ENCODE measurements around the gene DOCK2. TPM values are rescaled to one million over a fixed set of nuclear protein-coding genes. Genes with fewer than 3 reads are reported as not detected.
A peak's percentile ranks its signal among the peaks of the same experiment; 100 is the strongest.

DOCK2 gene
- total RNA-seq, 1 experiment from 2014 or later, result 2.2 TPM

- intact Hi-C loops (cut with micrococcal nuclease; ENCODE audit: unreplicated experiment), result no loop called here
- no peaks in the 10 kb centered on the region for H3K27me3 ChIP-seq (replicated peaks; ENCODE audit: insufficient read depth, low read depth, low read length, poor library complexity)
- H3K4me3 ChIP-seq (ENCODE audit: low read depth, low read length, poor library complexity, severe bottlenecking), result no peak overlapping the region
- H3K27ac ChIP-seq (ENCODE audit: low read depth, low read length, poor library complexity, severe bottlenecking), result peak overlapping the region; percentile 6
- ChIA-PET POLR2A (ENCODE audit: low non-redundant PET) (no interaction called here), CTCF (interaction anchor here (0.9 kb wide), 1 partner anchor 1198 kb away, joined by 3 read pairs; no protein-coding TSS in a partner anchor)
- peak; percentile 18 for DNase-seq (ENCODE audit: low spot score)
- H3K4me1 ChIP-seq (ENCODE audit: insufficient read depth, low read length, poor library complexity, severe bottlenecking), result peaks cover 25% of the 10 kb centered on the region
- TF ChIP-seq EZH2 (IDR thresholded peaks at IDR 0.05; ENCODE audit: borderline replicate concordance, low read depth, low read length, poor library complexity, severe bottlenecking) (no peak), CTCF (conservative IDR thresholded peaks at IDR 0.05; ENCODE audit: low read depth, low read length) (no peak)
- H3K9me3 ChIP-seq (ENCODE audit: low read depth, low read length, poor library complexity, severe bottlenecking), result no peaks in the 10 kb centered on the region
- no peaks in the 10 kb centered on the region for H3K36me3 ChIP-seq (ENCODE audit: insufficient read depth, low read length, poor library complexity, severe bottlenecking)
- BruUV-seq (replicated peaks), result no TSS peak
Measured at GRCh38 chr5:169905017-169905416, 267.9 kb downstream of the DOCK2 start.

GRCh38 chr5:169906745-169907649 lies 269.9 kb downstream of the DOCK2 start:
- POLR2A ChIA-PET (ENCODE audit: low non-redundant PET), result no interaction called here
- no peak overlapping the region for H3K27ac ChIP-seq (ENCODE audit: low read depth, low read length, poor library complexity, severe bottlenecking)
- H3K36me3 ChIP-seq (ENCODE audit: insufficient read depth, low read length, poor library complexity, severe bottlenecking), result no peaks in the 10 kb centered on the region
- DNase-seq (ENCODE audit: low spot score), result peak; percentile 21
- no peaks in the 10 kb centered on the region for H3K27me3 ChIP-seq (replicated peaks; ENCODE audit: insufficient read depth, low read depth, low read length, poor library complexity)
- peaks cover 29% of the 10 kb centered on the region for H3K4me1 ChIP-seq (ENCODE audit: insufficient read depth, low read length, poor library complexity, severe bottlenecking)
- TF ChIP-seq EZH2 (IDR thresholded peaks at IDR 0.05; ENCODE audit: borderline replicate concordance, low read depth, low read length, poor library complexity, severe bottlenecking) (no peak), CTCF (conservative IDR thresholded peaks at IDR 0.05; ENCODE audit: low read depth, low read length) (no peak)
- no peaks in the 10 kb centered on the region for H3K9me3 ChIP-seq (ENCODE audit: low read depth, low read length, poor library complexity, severe bottlenecking)
- intact Hi-C loops (cut with micrococcal nuclease; ENCODE audit: unreplicated experiment), result no loop called here
- no TSS peak for BruUV-seq (replicated peaks)
- H3K4me3 ChIP-seq (ENCODE audit: low read depth, low read length, poor library complexity, severe bottlenecking), result no peak overlapping the region
- CTCF ChIA-PET, result no interaction called here

GRCh38 chr5:169908864-169909263 lies 271.8 kb downstream of the DOCK2 start:
- intact Hi-C loops (cut with micrococcal nuclease; ENCODE audit: unreplicated experiment), result no loop called here
- peaks cover 24% of the 10 kb centered on the region for H3K4me1 ChIP-seq (ENCODE audit: insufficient read depth, low read length, poor library complexity, severe bottlenecking)
- no TSS peak for BruUV-seq (replicated peaks)
- H3K4me3 ChIP-seq (ENCODE audit: low read depth, low read length, poor library complexity, severe bottlenecking), result no peak overlapping the region
- H3K27me3 ChIP-seq (replicated peaks; ENCODE audit: insufficient read depth, low read depth, low read length, poor library complexity), result no peaks in the 10 kb centered on the region
- no peak overlapping the region for H3K27ac ChIP-seq (ENCODE audit: low read depth, low read length, poor library complexity, severe bottlenecking)
- DNase-seq (ENCODE audit: low spot score), result no peak
- H3K36me3 ChIP-seq (ENCODE audit: insufficient read depth, low read length, poor library complexity, severe bottlenecking), result no peaks in the 10 kb centered on the region
- POLR2A ChIA-PET (ENCODE audit: low non-redundant PET), result no interaction called here
- H3K9me3 ChIP-seq (ENCODE audit: low read depth, low read length, poor library complexity, severe bottlenecking), result no peaks in the 10 kb centered on the region
- TF ChIP-seq CTCF (conservative IDR thresholded peaks at IDR 0.05; ENCODE audit: low read depth, low read length), result no peak
- TF ChIP-seq EZH2 (IDR thresholded peaks at IDR 0.05; ENCODE audit: borderline replicate concordance, low read depth, low read length, poor library complexity, severe bottlenecking), result no peak
- CTCF ChIA-PET, result no interaction called here

Measured in A673 (cell line).